Smooth muscle cell (in vitro differentiated cells): ENCODE results near the gene DLG5. TPM values are rescaled to one million over a fixed set of nuclear protein-coding genes. Genes with fewer than 3 reads are reported as not detected.

Source experiments
- DNase-seq: peaks from one replicate; lab custom pipeline; 2025; ENCODE audit not compliant: unreplicated experiment; lab: John Stamatoyannopoulos, UW
- H2AFZ ChIP-seq: fragments of 200-600 bp; sonication (generic); 2 replicates; pipeline ENCODE4 v1.6.0; 2016; ENCODE audit warnings: antibody characterized with exemption, low read depth, mild to moderate bottlenecking
- H3F3A ChIP-seq: fragments of 200-600 bp; sonication (generic); 2 replicates; pipeline ENCODE4 v1.6.0; 2017; ENCODE audit warnings: antibody characterized with exemption, low read depth
- H3K27ac ChIP-seq: fragments of 200-600 bp; sonication (generic); 2 replicates; pipeline ENCODE4 v1.5.1; 2016; ENCODE audit warnings: low read depth, mild to moderate bottlenecking
- H3K27me3 ChIP-seq: fragments of 200-600 bp; sonication (generic); 2 replicates; pipeline ENCODE4 v1.6.1; 2016; ENCODE audit warnings: low read depth, mild to moderate bottlenecking
- H3K36me3 ChIP-seq: fragments of 200-600 bp; sonication (generic); 2 replicates; pipeline ENCODE4 v1.5.1; 2016; ENCODE audit warnings: low read depth
- H3K4me1 ChIP-seq: fragments of 200-600 bp; sonication (generic); 2 replicates; pipeline ENCODE4 v1.5.1; 2016; ENCODE audit warnings: low read depth
- H3K4me2 ChIP-seq: fragments of 200-600 bp; sonication (generic); 2 replicates; pipeline ENCODE4 v1.6.0; 2016; ENCODE audit warnings: mild to moderate bottlenecking
- H3K4me3 ChIP-seq: fragments of 200-600 bp; sonication (generic); 2 replicates; pipeline ENCODE4 v1.5.1; 2016; ENCODE audit warnings: mild to moderate bottlenecking
- H3K79me2 ChIP-seq: fragments of 200-600 bp; sonication (generic); 2 replicates; pipeline ENCODE4 v1.6.0; 2016; ENCODE audit warnings: low read depth, mild to moderate bottlenecking
- H3K9ac ChIP-seq: fragments of 200-600 bp; sonication (generic); 2 replicates; pipeline ENCODE4 v1.6.0; 2016; ENCODE audit warnings: low read depth
- H3K9me3 ChIP-seq: fragments of 200-600 bp; sonication (generic); replicated peaks from 2 replicates; pipeline ENCODE4 v1.5.1; 2016; ENCODE audit warnings: low read depth
- H4K20me1 ChIP-seq: fragments of 200-600 bp; sonication (generic); 2 replicates; pipeline ENCODE4 v1.6.0; 2016; ENCODE audit warnings: low read depth
- WGBS: methylation state at CpG from one replicate; pipeline ENCODE4 v1.1.7; 2016; ENCODE audit warnings: low lambda C conversion rate; 5-methylcytosine and 5-hydroxymethylcytosine counted together
- polyA plus RNA-seq: library from polyadenylated mRNA; unstranded; fragments of >200 nt; fragmentation: Nextera tagmentation; extraction: Ambion mirVana; gene quantifications from 2 replicates; pipeline ENCODE4 v1.2.1, GENCODE V29; 2016
- total RNA-seq: library from RNA; depleted of rRNA; stranded (reverse); fragments of >200 nt; gene quantifications from 2 replicates; pipeline ENCODE4 v1.2.3, GENCODE V29; 2014
- TF ChIP-seq, protein P1 (sequence below): fragments of 200-600 bp; sonication (generic); IDR thresholded peaks from 2 replicates; pipeline ENCODE4 v1.5.1; 2017; ENCODE audit warnings: borderline replicate concordance, mild to moderate bottlenecking, antibody characterized with exemption; ENCODE audit not compliant: insufficient read depth, poor library complexity, severe bottlenecking

The DLG5 gene
- total and polyA plus RNA-seq, 2 experiments from 2014 or later: 11.3 to 21.8 TPM

DNA sequence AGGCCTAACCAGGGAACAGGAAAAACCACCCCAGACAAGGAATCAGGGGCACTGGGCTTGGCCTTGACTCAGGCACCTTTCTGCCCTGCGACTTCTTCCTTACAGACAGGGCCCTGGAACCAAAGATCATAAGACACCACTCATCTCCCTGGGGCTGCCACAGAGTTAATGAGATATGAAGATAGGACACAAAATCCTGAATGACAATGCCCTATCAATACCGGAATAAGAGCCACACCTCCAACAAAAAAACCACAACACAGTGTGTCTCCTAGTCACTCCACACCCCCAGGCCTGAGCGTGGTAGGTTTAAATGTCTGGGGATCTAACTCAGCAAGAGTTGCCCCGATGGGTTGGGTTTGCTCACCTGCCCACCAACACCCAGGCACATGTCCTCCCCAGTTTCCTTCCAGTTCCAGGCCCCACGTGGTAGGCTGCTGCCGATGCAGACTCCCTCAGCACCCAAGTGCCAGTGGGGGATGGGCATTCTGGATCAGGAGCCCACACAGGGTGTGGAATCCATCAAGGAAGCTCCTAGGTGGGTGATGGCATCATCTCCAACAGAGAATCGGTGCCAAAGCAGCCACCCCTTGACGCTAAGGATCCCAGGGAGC, 3.9 kb downstream of the DLG5 start:
- Histone ChIP-seq H3K79me2 (peaks cover 76% of the 10 kb centered on the region), H3K4me2 (no peak overlapping the region), H3K27me3 (no peaks in the 10 kb centered on the region), H3K9me3 (no peaks in the 10 kb centered on the region), H3K4me1 (peaks cover 23% of the 10 kb centered on the region), H3K36me3 (no peaks in the 10 kb centered on the region), H3F3A (peaks cover 9% of the 10 kb centered on the region), H3K9ac (no peak overlapping the region), H4K20me1 (peaks cover 81% of the 10 kb centered on the region), H3K27ac (no peak overlapping the region), H2AFZ (no peak overlapping the region), H3K4me3 (no peak overlapping the region)
- TF ChIP-seq, protein P1, sequence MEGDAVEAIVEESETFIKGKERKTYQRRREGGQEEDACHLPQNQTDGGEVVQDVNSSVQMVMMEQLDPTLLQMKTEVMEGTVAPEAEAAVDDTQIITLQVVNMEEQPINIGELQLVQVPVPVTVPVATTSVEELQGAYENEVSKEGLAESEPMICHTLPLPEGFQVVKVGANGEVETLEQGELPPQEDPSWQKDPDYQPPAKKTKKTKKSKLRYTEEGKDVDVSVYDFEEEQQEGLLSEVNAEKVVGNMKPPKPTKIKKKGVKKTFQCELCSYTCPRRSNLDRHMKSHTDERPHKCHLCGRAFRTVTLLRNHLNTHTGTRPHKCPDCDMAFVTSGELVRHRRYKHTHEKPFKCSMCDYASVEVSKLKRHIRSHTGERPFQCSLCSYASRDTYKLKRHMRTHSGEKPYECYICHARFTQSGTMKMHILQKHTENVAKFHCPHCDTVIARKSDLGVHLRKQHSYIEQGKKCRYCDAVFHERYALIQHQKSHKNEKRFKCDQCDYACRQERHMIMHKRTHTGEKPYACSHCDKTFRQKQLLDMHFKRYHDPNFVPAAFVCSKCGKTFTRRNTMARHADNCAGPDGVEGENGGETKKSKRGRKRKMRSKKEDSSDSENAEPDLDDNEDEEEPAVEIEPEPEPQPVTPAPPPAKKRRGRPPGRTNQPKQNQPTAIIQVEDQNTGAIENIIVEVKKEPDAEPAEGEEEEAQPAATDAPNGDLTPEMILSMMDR: no peak
- 82% methylated on average over 8 of the region's 8 CpGs for WGBS
- DNase-seq: no peak

DNA sequence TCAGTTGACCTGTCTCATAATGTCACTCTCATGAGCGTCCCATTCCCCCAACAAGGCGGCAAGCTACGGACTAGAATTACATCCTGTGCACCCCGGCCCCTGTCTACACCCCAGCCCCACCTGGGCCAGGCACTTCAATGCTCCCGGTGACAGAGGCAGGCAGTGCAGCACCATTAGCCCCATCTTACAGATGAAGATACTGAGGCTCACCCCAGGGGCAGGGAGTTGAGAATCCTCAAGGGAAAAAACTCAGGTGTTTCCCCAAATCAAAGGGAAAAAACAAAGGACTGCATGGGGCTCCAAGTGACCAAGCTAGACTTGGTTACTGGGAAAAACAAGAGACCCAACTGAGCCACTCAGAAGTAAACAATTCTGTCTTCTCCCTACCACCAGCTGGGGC, 4.5 kb downstream of the DLG5 start:
- H3K27ac ChIP-seq: no peak overlapping the region
- peaks cover 20% of the 10 kb centered on the region for H3K4me1 ChIP-seq
- no peak overlapping the region for H2AFZ ChIP-seq
- H3K9me3 ChIP-seq: no peaks in the 10 kb centered on the region
- no peaks in the 10 kb centered on the region for H3K27me3 ChIP-seq
- H3K4me3 ChIP-seq: no peak overlapping the region
- no peak overlapping the region for H3K9ac ChIP-seq
- H3K4me2 ChIP-seq: no peak overlapping the region
- DNase-seq: no peak
- 95% methylated on average over 5 of the region's 5 CpGs for WGBS
- peaks cover 5% of the 10 kb centered on the region for H3F3A ChIP-seq
- H3K36me3 ChIP-seq: no peaks in the 10 kb centered on the region
- peaks cover 82% of the 10 kb centered on the region for H3K79me2 ChIP-seq
- peaks cover 87% of the 10 kb centered on the region for H4K20me1 ChIP-seq
- TF ChIP-seq, protein P1: no peak

DNA sequence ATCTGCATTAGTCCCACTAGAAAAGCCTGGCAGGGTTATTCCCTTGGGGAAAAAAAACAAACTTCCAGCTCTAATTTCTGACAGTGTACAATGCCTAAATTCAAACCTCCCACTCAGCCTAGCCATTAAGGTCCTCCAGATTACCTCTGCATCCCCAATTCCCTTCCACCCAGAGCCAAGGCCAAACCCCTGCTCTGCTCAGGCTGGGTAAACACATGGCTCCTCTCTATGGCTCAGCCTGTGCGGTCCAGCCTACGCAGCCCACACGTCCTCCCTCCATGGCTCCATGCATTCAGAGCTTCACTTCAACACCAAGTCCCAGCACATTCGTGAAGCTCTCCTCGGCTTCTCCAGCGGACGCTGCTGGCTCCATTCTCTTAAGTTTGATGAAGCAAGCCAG, 5.2 kb downstream of the DLG5 start:
- no peak overlapping the region for H3K4me3 ChIP-seq
- WGBS: 91% methylated on average over 7 of the region's 7 CpGs

More for the DNA sequence above, 5.2 kb downstream of the DLG5 start:
- no peak for DNase-seq
- H3K79me2 ChIP-seq: peaks cover 89% of the 10 kb centered on the region
- H3K9me3 ChIP-seq: no peaks in the 10 kb centered on the region
- no peak overlapping the region for H3K27ac ChIP-seq
- H3K9ac ChIP-seq: no peak overlapping the region
- H3F3A ChIP-seq: peaks cover 5% of the 10 kb centered on the region
- H2AFZ ChIP-seq: no peak overlapping the region
- H3K4me2 ChIP-seq: no peak overlapping the region
- TF ChIP-seq, protein P1: no peak
- no peaks in the 10 kb centered on the region for H3K27me3 ChIP-seq
- H3K36me3 ChIP-seq: no peaks in the 10 kb centered on the region
- peaks cover 92% of the 10 kb centered on the region for H4K20me1 ChIP-seq
- H3K4me1 ChIP-seq: peaks cover 20% of the 10 kb centered on the region
